GM12872 (cell line): ENCODE data around the gene CNTN4.

Experiments used
- CTCF ChIP-seq: IDR thresholded peaks from 3 replicates; pipeline ENCODE4 v1.5.1; 2011; ENCODE audit warnings: low read depth, mild to moderate bottlenecking, low read length, moderate library complexity; ENCODE audit not compliant: insufficient read depth

CNTN4 gene

GRCh38 chr3:3066910-3067309 is 968.2 kb downstream of the CNTN4 start:
- no peak for TF ChIP-seq CTCF

GRCh38 chr3:3068358-3068881 is 969.8 kb downstream of the CNTN4 start:
- no peak for TF ChIP-seq CTCF

GRCh38 chr3:3069723-3070122 is 971.1 kb downstream of the CNTN4 start:
- no peak for TF ChIP-seq CTCF

- no peak for TF ChIP-seq CTCF
Observed at GRCh38 chr3:3071136-3071535, 972.5 kb downstream of the CNTN4 start.

- no peak for TF ChIP-seq CTCF
Observed at GRCh38 chr3:3074551-3075257, 976.0 kb downstream of the CNTN4 start.

GRCh38 chr3:3080309-3080708 is 981.6 kb downstream of the CNTN4 start:
- no peak for TF ChIP-seq CTCF

GRCh38 chr3:3081381-3082233 is 982.9 kb downstream of the CNTN4 start:
- TF ChIP-seq CTCF = no peak
